K562 (cell line): ENCODE data around the gene VILL. TPM values are rescaled to one million over a fixed set of nuclear protein-coding genes. Genes with fewer than 3 reads are reported as not detected.
A peak's percentile ranks its signal among the peaks of the same experiment; 100 is the strongest.

Source experiments
- ATF1 ChIP-seq, 2 experiments: fragments of 450-650 bp in 1 of 2; IDR thresholded peaks; 2 replicates each; pipeline ENCODE4 v1.6.1; 2016; ENCODE audit warnings: missing compliant biosample characterization in 1 of 2, missing genetic modification characterization in 1 of 2
- CEBPG ChIP-seq, 3 experiments: fragments of 200-800 bp in 1 of 3; sonication (Bioruptor generic) in 1 of 3; sonication (generic) in 1 of 3; formaldehyde crosslinking in 1 of 3; IDR thresholded peaks in 2 of 3; conservative IDR thresholded peaks in 1 of 3; 2 replicates each; pipeline versions ENCODE4 v1.6.1 to v1.8.0; 2016 to 2022; ENCODE audit warnings: missing compliant biosample characterization in 2 of 3, missing genetic modification characterization in 2 of 3, mild to moderate bottlenecking in 1 of 3, missing genetic modification reagents in 1 of 3
- COPS2 ChIP-seq: fragments of 450-650 bp; conservative IDR thresholded peaks from 2 replicates; pipeline ENCODE4 v1.6.1; 2016; ENCODE audit warnings: mild to moderate bottlenecking, moderate library complexity
- EP300 ChIP-seq: IDR thresholded peaks from 2 replicates; pipeline ENCODE4 v1.6.1; 2012; ENCODE audit warnings: low read length, improper control_type of control experiment
- ETS1 ChIP-seq: conservative IDR thresholded peaks from 2 replicates; pipeline ENCODE4 v1.6.1; 2011; ENCODE audit warnings: low read depth, mild to moderate bottlenecking, low read length; ENCODE audit not compliant: control insufficient read depth
- HDAC1 ChIP-seq, 2 experiments: fragments of 450-650 bp; IDR thresholded peaks; 2 replicates each; pipeline ENCODE4 v1.6.1; 2016 to 2017; ENCODE audit warnings: inconsistent platforms in 1 of 2, mild to moderate bottlenecking in 1 of 2, moderate library complexity in 1 of 2
- L3MBTL2 ChIP-seq: fragments of 450-650 bp; IDR thresholded peaks from 2 replicates; pipeline ENCODE4 v1.6.1; 2016; ENCODE audit warnings: mild to moderate bottlenecking, moderate library complexity
- MGA ChIP-seq: fragments of 450-650 bp; IDR thresholded peaks from 2 replicates; pipeline ENCODE4 v1.6.1; 2016; ENCODE audit warnings: mild to moderate bottlenecking, moderate library complexity
- NFIC ChIP-seq: fragments of 450-650 bp; IDR thresholded peaks from 2 replicates; pipeline ENCODE4 v1.6.1; 2017; ENCODE audit warnings: mild to moderate bottlenecking, inconsistent platforms
- RBFOX2 ChIP-seq: fragments of 200-400 bp; formaldehyde crosslinking; IDR thresholded peaks from 2 replicates; pipeline ENCODE4 v1.6.1; 2017; ENCODE audit warnings: low read depth, mild to moderate bottlenecking, low read length, moderate library complexity
- SMARCB1 ChIP-seq: IDR thresholded peaks from 2 replicates; pipeline ENCODE4 v1.6.1; 2011; ENCODE audit warnings: improper control_type of control experiment, low read depth; ENCODE audit not compliant: insufficient read length
- TAF1 ChIP-seq: IDR thresholded peaks from 2 replicates; pipeline ENCODE4 v1.6.1; 2011; ENCODE audit warnings: mild to moderate bottlenecking, low read length, moderate library complexity; ENCODE audit not compliant: insufficient read depth, control insufficient read depth, severe bottlenecking; ENCODE audit errors: extremely low read depth
- ZBTB7A ChIP-seq: IDR thresholded peaks from 2 replicates; pipeline ENCODE4 v1.6.1; 2011; ENCODE audit warnings: low read depth, mild to moderate bottlenecking, low read length, moderate library complexity, borderline replicate concordance; ENCODE audit not compliant: control insufficient read depth
- polyA plus RNA-seq, 8 experiments: library from polyadenylated mRNA; depleted of rRNA in 4 of 8; stranded (reverse) in 5 of 8; unstranded in 3 of 8; fragments of >200 nt; fragmentation: Nextera tagmentation in 2 of 8; fragmentation: Illumina TruSeq in 1 of 8; extraction: Ambion mirVana in 2 of 8; extraction: Trizol in 1 of 8; gene quantifications; 2 replicates each; pipeline versions ENCODE4 v1.2.1 to v1.2.3, GENCODE V29; 2011 to 2014; ENCODE audit warnings: inconsistent platforms in 1 of 8, missing spikeins in 1 of 8
- total RNA-seq, 7 experiments: library from RNA; depleted of rRNA in 6 of 7; stranded (reverse); fragments of >200 nt in 6 of 7; fragmentation: Illumina TruSeq in 2 of 7; extraction: Trizol in 2 of 7; gene quantifications; 2 replicates each; pipeline versions ENCODE4 v1.2.1 to v1.2.3, GENCODE V29; 2011 to 2021; ENCODE audit warnings: low replicate concordance in 1 of 7

VILL gene
- total and polyA plus RNA-seq, 9 of the 15 experiments (the other 6 are each of a cell fraction or from before 2014, with no cell fraction given) = 0.11 to 16.0 (median 8.8) TPM

- TF ChIP-seq RBFOX2 (peak; percentile 40; the same call in 1 of the 2 replicates), ETS1 (0 out of 2 replicates have a peak, but pooled peaks have one; percentile 15), ZBTB7A (peak; percentile 69; the same call in 1 of the 2 replicates), NFIC (peak; percentile 76), HDAC1 (IDR thresholded peaks at IDR 0.05) (no peak), CEBPG (CRISPR knock-in tag; IDR thresholded peaks at IDR 0.05) (0 out of 2 replicates have a peak, but pooled peaks have one; percentile 9), CEBPG (tag; conservative IDR thresholded peaks at IDR 0.05 in 1 of 2, IDR thresholded peaks at IDR 0.05 in 1 of 2) (no peak), TAF1 (peak; percentile 4), SMARCB1 (peak; percentile 37), COPS2 (no peak), EP300 (0 out of 2 replicates have a peak, but pooled peaks have one; percentile 5), MGA (no peak), L3MBTL2 (peak; percentile 4; the same call in 1 of the 2 replicates), ATF1 (CRISPR knock-in tag; IDR thresholded peaks at IDR 0.05) (no peak), ATF1 (tag; IDR thresholded peaks at IDR 0.05) (no peak)
Observed at GRCh38 chr3:38017445-38018295, 27.1 kb downstream of the VILL start (continued).
